Measurements from ENCODE around the gene UQCRH. TPM values are rescaled to one million over a fixed set of nuclear protein-coding genes. Genes with fewer than 3 reads are reported as not detected.

The UQCRH gene
- total and polyA plus RNA-seq, 2 of the 4 experiments (the other 2 are of a cell fraction), result 347 to 736 TPM

- BruUV-seq (replicated peaks), result no TSS peak
- ChIA-PET CTCF (no interaction called here), POLR2A (ENCODE audit: unreplicated experiment) (no interaction called here)
- no peak overlapping the region for H4K8ac ChIP-seq (ENCODE audit: low read depth in 2 of 2, low read length in 2 of 2)
- H2AFZ ChIP-seq (replicated peaks; ENCODE audit: low read length, poor library complexity), result no peak overlapping the region
- H2BK15ac ChIP-seq (ENCODE audit: low read depth, low read length), result no peak overlapping the region
- TF ChIP-seq ELK1 (IDR thresholded peaks at IDR 0.05; ENCODE audit: borderline replicate concordance, low read depth, low read length) (no peak), RAD21 (IDR thresholded peaks at IDR 0.05; ENCODE audit: low read length) (no peak), CHD1 (IDR thresholded peaks at IDR 0.05; ENCODE audit: low read depth, low read length) (no peak), FOS (IDR thresholded peaks at IDR 0.05; ENCODE audit: low read depth, low read length) (no peak), RCOR1 (IDR thresholded peaks at IDR 0.05; ENCODE audit: insufficient replicate concordance, low read length) (no peak), RFX5 (IDR thresholded peaks at IDR 0.05; ENCODE audit: low read depth, low read length) (no peak), MAZ (IDR thresholded peaks at IDR 0.05; ENCODE audit: borderline replicate concordance, low read depth, low read length) (no peak), NFE2L2 (IDR thresholded peaks at IDR 0.05; ENCODE audit: low read depth, low read length) (no peak), MAFK (IDR thresholded peaks at IDR 0.05; ENCODE audit: low read depth, low read length) (no peak), POLR2A (IDR thresholded peaks at IDR 0.05; ENCODE audit: low read depth, low read length) (no peak), BHLHE40 (IDR thresholded peaks at IDR 0.05; ENCODE audit: low read depth, low read length) (no peak), SMC3 (IDR thresholded peaks at IDR 0.05; ENCODE audit: low read depth, low read length) (no peak), MXI1 (IDR thresholded peaks at IDR 0.05; ENCODE audit: borderline replicate concordance, low read depth, low read length) (no peak), USF2 (IDR thresholded peaks at IDR 0.05; ENCODE audit: low read depth, low read length) (no peak)
- H4K20me1 ChIP-seq (ENCODE audit: insufficient read depth, low read length), result no peaks in the 10 kb centered on the region
- in situ Hi-C loops (cut with MboI; ENCODE audit: low sequenced_read_pairs), result no loop called here
- peaks cover 20% of the 10 kb centered on the region for H3K36me3 ChIP-seq (ENCODE audit: control insufficient read depth, insufficient read depth, low read length)
- dilution Hi-C loops (cut with HindIII; ENCODE audit: low sequenced_read_pairs, unreplicated experiment), result no loop called here
- peaks cover 4% of the 10 kb centered on the region for H3K4me1 ChIP-seq (ENCODE audit: control insufficient read depth, insufficient read depth, low read length)
- H4K5ac ChIP-seq (ENCODE audit: low read depth, low read length), result no peak overlapping the region
- no peak overlapping the region for H2AK5ac ChIP-seq (ENCODE audit: low read depth, low read length)
- H3K18ac ChIP-seq (ENCODE audit: low read depth, low read length), result no peak overlapping the region
- peaks cover 7% of the 10 kb centered on the region; the same call in 1 of the 2 replicates for H3K9me1 ChIP-seq (ENCODE audit: insufficient read depth, low read length)
- no peak overlapping the region for H4K91ac ChIP-seq (ENCODE audit: insufficient read depth, low read depth, low read length)
- no peaks in the 10 kb centered on the region for H3K9me3 ChIP-seq (ENCODE audit: control insufficient read depth, insufficient read depth, low read length)
- no peak for DNase-seq
- no peaks in the 10 kb centered on the region for H3K27me3 ChIP-seq (ENCODE audit: control insufficient read depth, insufficient read depth, low read length)
- H3K4me3 ChIP-seq (ENCODE audit: insufficient read depth, low read depth, low read length), result no peak overlapping the region
- ATAC-seq (ENCODE audit: low read depth), result no peak
- H2BK20ac ChIP-seq (ENCODE audit: low read depth, low read length), result no peak overlapping the region
- no peak overlapping the region for H3K9ac ChIP-seq (ENCODE audit: low read depth, low read length)
- H2BK5ac ChIP-seq (ENCODE audit: low read depth, low read length, poor library complexity, severe bottlenecking), result no peak overlapping the region
- H3K79me1 ChIP-seq (ENCODE audit: low read depth in 1 of 2, low read length in 2 of 2), result peaks cover 10 to 42% of the 10 kb centered on the region in 2 experiments
- H3K56ac ChIP-seq (ENCODE audit: extremely low read depth, insufficient read depth, low read length), result no peak overlapping the region
- no peak overlapping the region for H3K14ac ChIP-seq (replicated peaks; ENCODE audit: low read depth, low read length)
- no peak overlapping the region for H3K4ac ChIP-seq (ENCODE audit: low read depth, low read length)
- WGBS, 2 experiments (ENCODE audit: extremely low coverage in 2 of 2, insufficient read length in 1 of 2), result 94% methylated on average over 8 of the region's 8 CpGs; no CpG with 5 or more reads in 1 of the 2 experiments
- H3K23ac ChIP-seq (ENCODE audit: low read depth, low read length), result no peak overlapping the region
- no peak overlapping the region for H3K27ac ChIP-seq (ENCODE audit: insufficient read depth, low read length)
- H2BK120ac ChIP-seq (ENCODE audit: low read depth, low read length), result no peak overlapping the region
- H2AK9ac ChIP-seq (replicated peaks; ENCODE audit: low read depth, low read length, poor library complexity), result no peak overlapping the region
- intact Hi-C loops (cut with micrococcal nuclease), result no loop called here
- H3K4me2 ChIP-seq (ENCODE audit: low read depth, low read length), result no peak overlapping the region
Measured at GRCh38 chr1:46342677-46343350, 39.3 kb downstream of the UQCRH start.

All from IMR-90 (cell line).